Gastrocnemius medialis (tissue), 4 donors: ENCODE measurements around the gene HEPN1. TPM values are rescaled to one million over a fixed set of nuclear protein-coding genes. Genes with fewer than 3 reads are reported as not detected.

Source experiments
- ATAC-seq, 2 donors: fragments of 150-250 bp; one replicate each; pipeline ENCODE4 v1.9.1; 2016
- DNase-seq, 2 donors: peaks; one replicate each; pipeline ENCODE4 v3.0.0-alpha.2; 2019
- H3K27ac ChIP-seq, 4 donors: fragments of 200-600 bp; sonication (generic); 1 replicate in 1 of 4; 2 replicates in 3 of 4; pipeline ENCODE4 v1.5.1; 2016 to 2018; ENCODE audit warnings: mild to moderate bottlenecking in 2 of 4, moderate library complexity in 1 of 4
- H3K27me3 ChIP-seq, 3 donors: fragments of 200-600 bp; sonication (generic) in 2 of 3; 1 replicate in 1 of 3; 2 replicates in 2 of 3; pipeline versions ENCODE4 v1.5.1 to v1.6.0; 2016 to 2019; ENCODE audit warnings: mild to moderate bottlenecking in 1 of 3, moderate library complexity in 1 of 3
- H3K36me3 ChIP-seq, 2 donors: fragments of 200-600 bp; sonication (generic) in 1 of 2; one replicate each; pipeline ENCODE4 v1.5.1; 2017 to 2018
- H3K4me1 ChIP-seq, 2 donors: fragments of 200-600 bp; sonication (generic) in 1 of 2; one replicate each; pipeline ENCODE4 v1.5.1; 2016 to 2017; ENCODE audit warnings: mild to moderate bottlenecking in 2 of 2
- H3K4me3 ChIP-seq, 4 donors: fragments of 200-600 bp; sonication (generic) in 3 of 4; 1 replicate in 1 of 4; 2 replicates in 3 of 4; pipeline ENCODE4 v1.5.1; 2016 to 2019; ENCODE audit warnings: mild to moderate bottlenecking in 2 of 4
- H3K9me3 ChIP-seq, 3 donors: fragments of 200-600 bp; sonication (generic) in 2 of 3; 1 replicate in 1 of 3; 2 replicates in 2 of 3; pipeline ENCODE4 v1.5.1; 2016 to 2019
- CTCF ChIP-seq, 5 experiments: fragments of 450-650 bp in 3 of 5; fragments of 200-600 bp in 2 of 5; sonication (generic) in 2 of 5; IDR thresholded peaks in 4 of 5; conservative IDR thresholded peaks in 1 of 5; 1 replicate in 4 of 5; 2 replicates in 1 of 5; pipeline ENCODE4 v1.5.1; 2016 to 2019; ENCODE audit warnings: antibody characterized with exemption in 5 of 5, mild to moderate bottlenecking in 3 of 5, moderate library complexity in 3 of 5
- POLR2A ChIP-seq, 2 donors: fragments of 450-650 bp; IDR thresholded peaks; one replicate each; pipeline ENCODE4 v1.6.1; 2017; ENCODE audit warnings: antibody characterized with exemption in 2 of 2, mild to moderate bottlenecking in 2 of 2, moderate library complexity in 2 of 2
- in situ Hi-C, 4 donors: fragments of 200-750 bp; cut with MboI; loops; one replicate each; pipeline versions ENCODE4 v1.15.0 to v1.8.0; 2017; ENCODE audit warnings: low sequenced_read_pairs in 4 of 4
- intact Hi-C: fragments of 100-400 bp; cut with DNase I; formaldehyde crosslinking; loops from one replicate; pipeline ENCODE4 v1.15.1; 2023; ENCODE audit warnings: low total_unique reads
- total RNA-seq, 4 donors: library from RNA; depleted of rRNA; stranded (reverse); fragments of >200 nt; gene quantifications; one replicate each; pipeline versions ENCODE4 v1.1.0 to v1.2.3, GENCODE V29; 2016

Gene HEPN1
- total RNA-seq, 4 donors from 2014 or later = not detected

GRCh38 chr11:124896821-124897391, 22.1 kb upstream of the HEPN1 start:
- Histone ChIP-seq H3K4me3 (peak overlapping the region; percentile 38 to 56 (median 42)), H3K27ac (peak overlapping the region; percentile 55 to 80 (median 73)), H3K36me3 (no peaks in the 10 kb centered on the region), H3K9me3 (no peaks in the 10 kb centered on the region), H3K4me1 (peaks cover 4 to 22% of the 10 kb centered on the region in 2 donors), H3K27me3 (no peaks in the 10 kb centered on the region)
- in situ Hi-C loops = no loop called here
- DNase-seq (peak in 1 of 2 donors; percentile 48), ATAC-seq (peak in 1 of 2 donors; percentile 13)
- intact Hi-C loops = loop anchor here (2.0 kb wide), 1 partner anchor 24 kb away; no protein-coding TSS in a partner anchor
- TF ChIP-seq CTCF (IDR thresholded peaks at IDR 0.05 in 4 of 5, conservative IDR thresholded peaks at IDR 0.05 in 1 of 5) (no peak), POLR2A (IDR thresholded peaks at IDR 0.05) (no peak)

- DNase-seq = peak in 1 of 2 donors; percentile 43
- Histone ChIP-seq H3K27ac (peak within 1 kb of the TSS; percentile 55 to 80 (median 73)), H3K4me1 (peaks cover 4 to 17% of the 10 kb centered on the region in 2 donors), H3K9me3 (no peaks in the 10 kb centered on the region), H3K27me3 (no peaks in the 10 kb centered on the region), H3K4me3 (peak within 1 kb of the TSS; percentile 38 to 56 (median 42)), H3K36me3 (no peaks in the 10 kb centered on the region)
- TF ChIP-seq CTCF (IDR thresholded peaks at IDR 0.05 in 4 of 5, conservative IDR thresholded peaks at IDR 0.05 in 1 of 5) = no peak
- no peak for TF ChIP-seq POLR2A (IDR thresholded peaks at IDR 0.05)
- in situ Hi-C loops = no loop called here
- peak; percentile 25 to 61 for ATAC-seq
- intact Hi-C loops = loop anchor here (2.0 kb wide), 2 partner anchors 21 to 23 kb away; no protein-coding TSS in a partner anchor
These were observed 21.3 kb upstream of the HEPN1 start, which contains the start of gene ROBO4 for GRCh38 chr11:124897674-124898262. ROBO4 (minus strand) TSS chr11:124897865; CDS start chr11:124897795, 70 bp downstream.

GRCh38 chr11:124898263-124898680, 20.8 kb upstream of the HEPN1 start:
- no peak for DNase-seq
- peak overlapping the region; percentile 55 to 80 (median 73) for H3K27ac ChIP-seq
- TF ChIP-seq CTCF (IDR thresholded peaks at IDR 0.05 in 4 of 5, conservative IDR thresholded peaks at IDR 0.05 in 1 of 5) = no peak
- no peak for TF ChIP-seq POLR2A (IDR thresholded peaks at IDR 0.05)
- ATAC-seq = peak; percentile 43 to 46
- H3K27me3 ChIP-seq = no peaks in the 10 kb centered on the region
- no peaks in the 10 kb centered on the region for H3K9me3 ChIP-seq
- peak overlapping the region in 2 of 4 donors; percentile 38 to 56 for H3K4me3 ChIP-seq
- peaks cover 4 to 17% of the 10 kb centered on the region in 2 donors for H3K4me1 ChIP-seq
- intact Hi-C loops = loop anchor here (2.0 kb wide), 1 partner anchor 21 kb away; no protein-coding TSS in a partner anchor
- no peaks in the 10 kb centered on the region for H3K36me3 ChIP-seq
- in situ Hi-C loops = no loop called here

GRCh38 chr11:124898711-124899110, 20.3 kb upstream of the HEPN1 start:
- peak overlapping the region; percentile 55 to 80 (median 73) for H3K27ac ChIP-seq
- no peak for TF ChIP-seq POLR2A (IDR thresholded peaks at IDR 0.05)
- no peak for TF ChIP-seq CTCF (IDR thresholded peaks at IDR 0.05 in 4 of 5, conservative IDR thresholded peaks at IDR 0.05 in 1 of 5)
- peak; percentile 48 to 61 for ATAC-seq
- in situ Hi-C loops = no loop called here
- no peak for DNase-seq
- peak overlapping the region in 1 of 4 donors; percentile 56 for H3K4me3 ChIP-seq
- intact Hi-C loops = loop anchor here (2.0 kb wide), 1 partner anchor 22 kb away; no protein-coding TSS in a partner anchor
- peaks cover 4 to 17% of the 10 kb centered on the region in 2 donors for H3K4me1 ChIP-seq
- no peaks in the 10 kb centered on the region for H3K27me3 ChIP-seq
- H3K36me3 ChIP-seq = no peaks in the 10 kb centered on the region
- no peaks in the 10 kb centered on the region for H3K9me3 ChIP-seq
